Upper lobe of left lung (tissue), 6 donors: ENCODE measurements around the gene PARP2. TPM values are rescaled to one million over a fixed set of nuclear protein-coding genes. Genes with fewer than 3 reads are reported as not detected.

Experiments used
- ATAC-seq, 2 donors: fragments of 200-7000 bp; cut with Tn5 transposase; one replicate each; pipeline ENCODE4 v1.9.1; 2022; ENCODE audit warnings: mild to moderate bottlenecking in 2 of 2, moderate library complexity in 2 of 2; ENCODE audit not compliant: low FRiP score in 2 of 2
- DNase-seq, 2 donors: peaks; one replicate each; pipeline ENCODE4 v3.0.0-alpha.2; 2019 to 2020
- H3K27ac ChIP-seq, 4 donors: fragments of 200-600 bp; sonication (generic); one replicate each; pipeline ENCODE4 v1.5.1; 2016 to 2019
- H3K27me3 ChIP-seq, 4 donors: fragments of 200-600 bp; sonication (generic); one replicate each; pipeline ENCODE4 v1.5.1; 2017 to 2019
- H3K36me3 ChIP-seq, 4 donors: fragments of 200-600 bp; sonication (generic); one replicate each; pipeline ENCODE4 v1.5.1; 2016 to 2019
- H3K4me1 ChIP-seq, 4 donors: fragments of 200-600 bp; sonication (generic); one replicate each; pipeline ENCODE4 v1.5.1; 2018 to 2019
- H3K4me3 ChIP-seq, 4 donors: fragments of 200-600 bp; sonication (generic); one replicate each; pipeline ENCODE4 v1.5.1; 2017 to 2019; ENCODE audit warnings: mild to moderate bottlenecking in 2 of 4, moderate library complexity in 1 of 4
- H3K9me3 ChIP-seq, 4 donors: fragments of 200-600 bp; sonication (generic); one replicate each; pipeline ENCODE4 v1.5.1; 2018 to 2019
- EP300 ChIP-seq, 4 donors: sonication (generic); formaldehyde crosslinking; IDR thresholded peaks; one replicate each; pipeline ENCODE4 v1.5.1; 2017; ENCODE audit warnings: antibody characterized with exemption in 4 of 4, control low read depth in 2 of 4
- POLR2A ChIP-seq, 4 donors: fragments of 450-650 bp; IDR thresholded peaks; one replicate each; pipeline ENCODE4 v1.5.1; 2016 to 2017; ENCODE audit warnings: antibody characterized with exemption in 4 of 4, mild to moderate bottlenecking in 2 of 4
- POLR2AphosphoS5 ChIP-seq, 2 donors: sonication (generic); formaldehyde crosslinking; IDR thresholded peaks; one replicate each; pipeline ENCODE4 v1.5.1; 2017; ENCODE audit warnings: antibody characterized with exemption in 2 of 2
- WGBS, 2 donors: methylation state at CpG; one replicate each; pipeline ENCODE4 v1.1.5; 2017 to 2018; 5-methylcytosine and 5-hydroxymethylcytosine counted together
- total RNA-seq, 6 donors: library from RNA; depleted of rRNA in 4 of 6; stranded (reverse); fragments of >200 nt in 4 of 6; gene quantifications; one replicate each; pipeline versions ENCODE4 v1.1.0 to v1.2.1, GENCODE V29; 2016 to 2021
- TF ChIP-seq, protein P1 (sequence below), 6 experiments: fragments of 450-650 bp in 4 of 6; fragments of 200-600 bp in 2 of 6; sonication (generic) in 2 of 6; IDR thresholded peaks; one replicate each; pipeline ENCODE4 v1.5.1; 2016 to 2019; ENCODE audit warnings: antibody characterized with exemption in 6 of 6
- donor health status: DM: no; HTN: no; CAD: no; lungs with moderate emphysema.
- donor health status: DM: no; HTN: yes; CAD: no; lungs with severe emphysema.

The PARP2 gene
- total RNA-seq, 6 donors from 2014 or later: 11.6 to 31.4 (median 17.6) TPM

DNA sequence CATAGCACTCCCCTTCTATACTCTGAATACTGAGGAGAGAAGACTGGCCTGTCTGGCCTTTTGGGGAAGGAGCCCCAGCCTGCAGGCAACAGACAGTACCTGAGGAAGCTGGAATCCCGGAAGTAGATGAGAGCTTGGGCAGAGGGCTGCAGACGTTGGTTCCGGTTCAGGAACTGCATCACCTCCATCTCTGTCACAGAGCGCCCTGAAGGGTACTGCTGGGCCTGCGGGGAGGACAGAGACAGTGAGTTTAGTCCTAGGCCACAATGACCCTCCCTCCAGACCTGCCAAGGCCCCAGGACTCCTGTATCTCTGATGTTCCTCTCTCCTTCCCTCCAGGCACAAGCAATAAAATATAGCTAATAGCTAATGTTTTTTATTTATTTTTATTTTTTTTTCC is 41.5 kb downstream of the PARP2 start:
- no peaks in the 10 kb centered on the region for H3K27me3 ChIP-seq
- ATAC-seq (no peak), DNase-seq (no peak)
- WGBS, 2 donors: 96 to 99% methylated on average over 5 of the region's 5 CpGs
- no peaks in the 10 kb centered on the region for H3K4me1 ChIP-seq
- H3K4me3 ChIP-seq: no peak overlapping the region
- no peak for TF ChIP-seq POLR2AphosphoS5 (IDR thresholded peaks at IDR 0.05)
- no peak for TF ChIP-seq EP300 (IDR thresholded peaks at IDR 0.05)
- TF ChIP-seq, protein P1, sequence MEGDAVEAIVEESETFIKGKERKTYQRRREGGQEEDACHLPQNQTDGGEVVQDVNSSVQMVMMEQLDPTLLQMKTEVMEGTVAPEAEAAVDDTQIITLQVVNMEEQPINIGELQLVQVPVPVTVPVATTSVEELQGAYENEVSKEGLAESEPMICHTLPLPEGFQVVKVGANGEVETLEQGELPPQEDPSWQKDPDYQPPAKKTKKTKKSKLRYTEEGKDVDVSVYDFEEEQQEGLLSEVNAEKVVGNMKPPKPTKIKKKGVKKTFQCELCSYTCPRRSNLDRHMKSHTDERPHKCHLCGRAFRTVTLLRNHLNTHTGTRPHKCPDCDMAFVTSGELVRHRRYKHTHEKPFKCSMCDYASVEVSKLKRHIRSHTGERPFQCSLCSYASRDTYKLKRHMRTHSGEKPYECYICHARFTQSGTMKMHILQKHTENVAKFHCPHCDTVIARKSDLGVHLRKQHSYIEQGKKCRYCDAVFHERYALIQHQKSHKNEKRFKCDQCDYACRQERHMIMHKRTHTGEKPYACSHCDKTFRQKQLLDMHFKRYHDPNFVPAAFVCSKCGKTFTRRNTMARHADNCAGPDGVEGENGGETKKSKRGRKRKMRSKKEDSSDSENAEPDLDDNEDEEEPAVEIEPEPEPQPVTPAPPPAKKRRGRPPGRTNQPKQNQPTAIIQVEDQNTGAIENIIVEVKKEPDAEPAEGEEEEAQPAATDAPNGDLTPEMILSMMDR (IDR thresholded peaks at IDR 0.05): no peak
- TF ChIP-seq POLR2A (IDR thresholded peaks at IDR 0.05): no peak
- H3K9me3 ChIP-seq: no peaks in the 10 kb centered on the region
- peaks cover 81 to 100% (median 96%) of the 10 kb centered on the region in 4 donors for H3K36me3 ChIP-seq
- H3K27ac ChIP-seq: no peak overlapping the region

DNA sequence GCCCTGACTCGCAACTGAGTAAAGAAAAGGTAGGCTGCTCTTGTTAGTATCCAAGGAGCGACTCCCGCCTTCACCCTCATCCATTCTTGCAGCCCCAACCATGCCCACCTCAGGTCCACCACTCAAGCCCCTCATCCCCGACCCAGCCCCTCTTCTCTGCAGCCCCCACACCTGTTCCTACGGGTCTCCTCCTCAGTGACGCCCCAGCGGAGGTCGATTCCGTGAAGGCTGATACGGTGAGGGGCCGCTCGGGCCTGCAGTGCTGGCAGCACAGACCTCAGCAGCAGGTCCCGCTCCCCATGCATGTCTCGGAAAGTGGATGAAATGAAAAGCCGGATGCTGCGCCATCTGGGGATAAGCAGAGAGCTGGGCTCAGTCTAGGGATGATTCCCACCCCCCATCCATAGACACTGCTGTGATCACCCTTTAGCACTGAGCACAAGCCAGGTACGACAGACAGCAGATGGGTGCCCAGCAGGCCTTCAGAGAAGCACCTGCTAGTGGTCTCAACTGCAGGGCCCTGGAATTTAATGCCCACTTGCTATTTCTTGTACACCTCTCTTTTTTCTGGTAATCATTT is 42.9 kb downstream of the PARP2 start:
- Histone ChIP-seq H3K4me1 (no peaks in the 10 kb centered on the region), H3K27me3 (no peaks in the 10 kb centered on the region), H3K27ac (no peak overlapping the region), H3K9me3 (no peaks in the 10 kb centered on the region), H3K36me3 (peaks cover 79 to 100% (median 96%) of the 10 kb centered on the region in 4 donors), H3K4me3 (no peak overlapping the region)
- WGBS, 2 donors: 98 to 99% methylated on average over 17 of the region's 17 CpGs
- TF ChIP-seq POLR2AphosphoS5 (IDR thresholded peaks at IDR 0.05) (no peak), EP300 (IDR thresholded peaks at IDR 0.05) (no peak), POLR2A (IDR thresholded peaks at IDR 0.05) (no peak)
- TF ChIP-seq, protein P1 (IDR thresholded peaks at IDR 0.05): no peak
- DNase-seq (peak in 1 of 2 donors; percentile 47), ATAC-seq (no peak)

DNA sequence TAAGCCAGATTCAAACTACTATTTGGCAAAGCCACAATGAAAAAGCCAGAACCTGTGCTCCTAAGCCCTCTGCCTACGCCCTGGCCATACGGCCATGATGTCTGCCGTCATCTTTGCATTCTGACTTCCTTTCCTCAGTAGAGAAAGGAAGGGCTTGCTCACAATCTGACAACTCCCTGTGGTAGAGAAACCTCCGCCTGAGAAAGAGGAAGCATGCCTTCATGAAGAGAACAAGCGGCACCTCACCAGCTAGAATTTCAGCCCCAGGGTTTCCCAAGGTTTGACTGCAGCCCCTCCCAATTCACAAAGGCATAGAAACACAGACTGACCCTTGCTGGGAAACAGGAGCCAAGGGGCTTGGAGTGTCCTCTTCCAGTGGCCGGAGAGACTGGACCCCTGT is 44.1 kb downstream of the PARP2 start:
- no peak overlapping the region for H3K4me3 ChIP-seq

DNA sequence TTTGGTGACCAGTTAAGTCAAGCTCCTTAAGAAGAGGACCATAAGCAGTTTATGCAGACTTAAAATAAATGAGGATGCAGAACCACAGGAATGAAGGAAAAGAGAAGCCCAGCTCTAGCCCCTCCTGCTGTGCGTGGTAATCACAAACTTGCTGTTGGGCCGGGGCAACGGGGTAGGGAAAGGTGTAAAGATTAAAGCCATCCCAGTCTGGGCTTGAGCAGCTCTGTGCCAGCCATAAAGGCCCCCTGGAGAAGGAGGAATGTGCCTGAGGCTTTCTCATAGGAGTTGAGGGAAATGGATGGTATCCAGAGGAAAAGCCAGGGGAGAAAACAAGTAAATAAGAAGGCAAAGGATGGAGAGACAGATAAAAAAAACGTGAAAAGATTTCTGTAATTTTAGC is 44.7 kb downstream of the PARP2 start:
- no peak for DNase-seq
- Histone ChIP-seq H3K36me3 (peaks cover 69 to 99% (median 92%) of the 10 kb centered on the region in 4 donors), H3K27me3 (no peaks in the 10 kb centered on the region), H3K4me3 (no peak overlapping the region), H3K27ac (no peak overlapping the region), H3K4me1 (no peaks in the 10 kb centered on the region), H3K9me3 (no peaks in the 10 kb centered on the region)
- ATAC-seq: no peak
- TF ChIP-seq POLR2AphosphoS5 (IDR thresholded peaks at IDR 0.05): no peak
- TF ChIP-seq, protein P1 (IDR thresholded peaks at IDR 0.05): no peak
- TF ChIP-seq EP300 (IDR thresholded peaks at IDR 0.05): no peak
- TF ChIP-seq POLR2A (IDR thresholded peaks at IDR 0.05): no peak
- WGBS, 2 donors: 60 to 76% methylated on average over 4 of the region's 4 CpGs

More for the DNA sequence above, 44.1 kb downstream of the PARP2 start:
- peaks cover 73 to 99% (median 93%) of the 10 kb centered on the region in 4 donors for H3K36me3 ChIP-seq
- H3K27ac ChIP-seq: no peak overlapping the region
- WGBS, 2 donors: 80 to 82% methylated on average over 6 of the region's 6 CpGs
- no peaks in the 10 kb centered on the region for H3K27me3 ChIP-seq
- DNase-seq (no peak), ATAC-seq (peak in 1 of 2 donors; percentile 51)
- H3K9me3 ChIP-seq: no peaks in the 10 kb centered on the region
- TF ChIP-seq POLR2A (IDR thresholded peaks at IDR 0.05) (no peak), EP300 (IDR thresholded peaks at IDR 0.05) (no peak), POLR2AphosphoS5 (IDR thresholded peaks at IDR 0.05) (no peak)
- TF ChIP-seq, protein P1 (IDR thresholded peaks at IDR 0.05): no peak
- no peaks in the 10 kb centered on the region for H3K4me1 ChIP-seq

DNA sequence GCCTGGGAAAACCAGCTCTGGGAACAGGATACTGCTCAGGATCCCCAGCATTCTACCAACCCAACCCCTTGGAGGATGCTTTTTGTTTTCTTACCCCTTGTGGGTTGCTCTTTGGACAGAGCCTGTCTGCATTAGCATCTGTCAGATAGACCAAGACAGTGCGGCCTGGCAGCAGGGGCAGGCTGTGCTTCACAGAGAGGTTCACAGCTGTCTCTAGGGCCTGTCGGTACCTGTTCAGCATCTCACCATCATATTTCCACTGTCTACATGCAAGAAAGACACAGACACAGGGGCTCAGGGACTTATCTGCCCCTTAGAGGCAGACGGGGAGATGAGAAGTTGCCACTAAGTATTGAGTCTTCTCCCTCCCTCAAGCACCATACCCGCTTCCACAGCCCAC is 48.1 kb downstream of the PARP2 start:
- no peaks in the 10 kb centered on the region for H3K4me1 ChIP-seq
- no peak for TF ChIP-seq POLR2AphosphoS5 (IDR thresholded peaks at IDR 0.05)
- no peak for TF ChIP-seq EP300 (IDR thresholded peaks at IDR 0.05)
- TF ChIP-seq, protein P1 (IDR thresholded peaks at IDR 0.05): no peak
- TF ChIP-seq POLR2A (IDR thresholded peaks at IDR 0.05): no peak
- no peak for ATAC-seq
- H3K27me3 ChIP-seq: no peaks in the 10 kb centered on the region
- WGBS, 2 donors: 94 to 100% methylated on average over 4 of the region's 4 CpGs
- no peaks in the 10 kb centered on the region for H3K9me3 ChIP-seq
- H3K4me3 ChIP-seq: no peak overlapping the region
- peaks cover 56 to 98% (median 88%) of the 10 kb centered on the region in 4 donors for H3K36me3 ChIP-seq
- no peak overlapping the region for H3K27ac ChIP-seq
- no peak for DNase-seq
